Astrocyte (in vitro differentiated cells and primary cell): ENCODE data around the gene FAM241B. TPM values are rescaled to one million over a fixed set of nuclear protein-coding genes. Genes with fewer than 3 reads are reported as not detected.

ENCODE experiments used
- DNase-seq: peaks from one replicate; pipeline ENCODE4 v3.0.0-alpha.2; 2010; ENCODE audit warnings: low read depth
- FAIRE-seq: peaks from 2 replicates; lab custom pipeline; 2011; peaks lifted over from hg19 to GRCh38; lab: Jason Lieb, UNC
- H2AFZ ChIP-seq: 2 replicates; pipeline ENCODE4 v1.6.0; 2012; ENCODE audit warnings: low read depth, low read length, inconsistent platforms
- H3K27ac ChIP-seq: 2 replicates; pipeline ENCODE4 v1.5.1; 2011; ENCODE audit warnings: low read depth, low read length, inconsistent platforms
- H3K27me3 ChIP-seq: 2 replicates; pipeline ENCODE4 v1.6.0; 2011; ENCODE audit warnings: low read length, inconsistent platforms; ENCODE audit not compliant: insufficient read depth
- H3K36me3 ChIP-seq: 2 replicates; pipeline ENCODE4 v1.5.1; 2011; ENCODE audit warnings: low read length, inconsistent platforms; ENCODE audit not compliant: insufficient read depth
- H3K4me1 ChIP-seq: 2 replicates; pipeline ENCODE4 v1.5.1; 2011; ENCODE audit warnings: low read length, inconsistent platforms; ENCODE audit not compliant: insufficient read depth
- H3K4me2 ChIP-seq: 2 replicates; pipeline ENCODE4 v1.6.0; 2012; ENCODE audit warnings: low read length, inconsistent platforms
- H3K4me3 ChIP-seq: 2 replicates; pipeline ENCODE4 v1.5.1; 2011; ENCODE audit warnings: low read depth, mild to moderate bottlenecking, low read length, inconsistent platforms; ENCODE audit not compliant: insufficient read depth
- H3K79me2 ChIP-seq: 2 replicates; pipeline ENCODE4 v1.6.0; 2012; ENCODE audit warnings: mild to moderate bottlenecking, low read length, inconsistent platforms; ENCODE audit not compliant: insufficient read depth
- H3K9ac ChIP-seq: 2 replicates; pipeline ENCODE4 v1.6.0; 2012; ENCODE audit warnings: mild to moderate bottlenecking, low read length, inconsistent platforms
- H3K9me3 ChIP-seq: 2 replicates; pipeline ENCODE4 v1.5.1; 2012; ENCODE audit warnings: low read depth, mild to moderate bottlenecking, low read length, inconsistent platforms; ENCODE audit not compliant: insufficient read depth
- H4K20me1 ChIP-seq: 2 replicates; pipeline ENCODE4 v1.6.0; 2012; ENCODE audit warnings: low read length, inconsistent platforms; ENCODE audit not compliant: insufficient read depth
- H3K27ac Mint-ChIP-seq: one replicate; pipeline ENCODE4 v1.8.0; 2021; ENCODE audit warnings: mild to moderate bottlenecking, mixed read lengths; ENCODE audit not compliant: unreplicated experiment
- H3K27me3 Mint-ChIP-seq: one replicate; pipeline ENCODE4 v1.8.0; 2021; ENCODE audit warnings: low read depth, mixed read lengths; ENCODE audit not compliant: unreplicated experiment
- H3K36me3 Mint-ChIP-seq: one replicate; pipeline ENCODE4 v1.8.0; 2021; ENCODE audit warnings: low read depth, mixed read lengths; ENCODE audit not compliant: unreplicated experiment
- H3K4me1 Mint-ChIP-seq: one replicate; pipeline ENCODE4 v1.8.0; 2021; ENCODE audit warnings: low read depth, mixed read lengths; ENCODE audit not compliant: unreplicated experiment
- H3K4me3 Mint-ChIP-seq: one replicate; pipeline ENCODE4 v1.8.0; 2021; ENCODE audit warnings: mild to moderate bottlenecking, moderate library complexity, mixed read lengths; ENCODE audit not compliant: unreplicated experiment
- H3K9me3 Mint-ChIP-seq: one replicate; pipeline ENCODE4 v1.8.0; 2021; ENCODE audit warnings: mild to moderate bottlenecking, mixed read lengths; ENCODE audit not compliant: unreplicated experiment
- CTCF ChIP-seq: IDR thresholded peaks from 2 replicates; pipeline ENCODE4 v1.5.1; 2011; ENCODE audit warnings: low read depth, mild to moderate bottlenecking, inconsistent platforms, low read length, moderate library complexity; ENCODE audit not compliant: insufficient read depth
- EZH2 ChIP-seq: IDR thresholded peaks from 2 replicates; pipeline ENCODE4 v1.6.1; 2012; ENCODE audit warnings: mild to moderate bottlenecking, low read length, inconsistent platforms; ENCODE audit not compliant: insufficient read depth
- total RNA-seq: library from RNA; stranded (reverse); gene quantifications from 2 replicates; pipeline ENCODE4 v1.2.1, GENCODE V29; 2021

The FAM241B gene
- total RNA-seq, 1 donor from 2014 or later, result 4.4 TPM

- Mint-ChIP-seq H3K36me3 (no peaks in the 10 kb centered on the region), H3K4me3 (no peak overlapping the region), H3K27me3 (peaks cover 51% of the 10 kb centered on the region), H3K4me1 (no peaks in the 10 kb centered on the region), H3K27ac (no peak overlapping the region), H3K9me3 (no peaks in the 10 kb centered on the region)
- Histone ChIP-seq H3K4me3 (no peak overlapping the region), H3K79me2 (no peaks in the 10 kb centered on the region), H3K9ac (no peak overlapping the region), H3K4me2 (no peak overlapping the region), H3K27ac (no peak overlapping the region), H3K9me3 (no peaks in the 10 kb centered on the region), H3K4me1 (no peaks in the 10 kb centered on the region), H3K36me3 (no peaks in the 10 kb centered on the region), H3K27me3 (peaks cover 21% of the 10 kb centered on the region), H2AFZ (peak overlapping the region; percentile 10), H4K20me1 (no peaks in the 10 kb centered on the region)
- DNase-seq (no peak), FAIRE-seq (no peak)
- TF ChIP-seq CTCF (no peak), EZH2 (no peak)
Measured at GRCh38 chr10:69647126-69647525, 17.1 kb downstream of the FAM241B start.

- no peak overlapping the region for H3K4me3 Mint-ChIP-seq
- no peaks in the 10 kb centered on the region for H3K79me2 ChIP-seq
- H3K9ac ChIP-seq, result no peak overlapping the region
- H3K4me1 Mint-ChIP-seq, result no peaks in the 10 kb centered on the region
- H3K36me3 Mint-ChIP-seq, result no peaks in the 10 kb centered on the region
- FAIRE-seq (no peak), DNase-seq (no peak)
- no peak overlapping the region for H3K27ac ChIP-seq
- H3K9me3 Mint-ChIP-seq, result no peaks in the 10 kb centered on the region
- no peak overlapping the region for H3K27ac Mint-ChIP-seq
- peaks cover 15% of the 10 kb centered on the region for H3K27me3 ChIP-seq
- H3K4me3 ChIP-seq, result no peak overlapping the region
- no peaks in the 10 kb centered on the region for H3K36me3 ChIP-seq
- no peaks in the 10 kb centered on the region for H3K4me1 ChIP-seq
- H3K9me3 ChIP-seq, result no peaks in the 10 kb centered on the region
- H4K20me1 ChIP-seq, result no peaks in the 10 kb centered on the region
- TF ChIP-seq CTCF, result no peak
- TF ChIP-seq EZH2, result no peak
- no peak overlapping the region for H2AFZ ChIP-seq
- peaks cover 52% of the 10 kb centered on the region for H3K27me3 Mint-ChIP-seq
- no peak overlapping the region for H3K4me2 ChIP-seq
Measured at GRCh38 chr10:69647819-69648218, 17.8 kb downstream of the FAM241B start.

- no peaks in the 10 kb centered on the region for H3K4me1 Mint-ChIP-seq
- no peaks in the 10 kb centered on the region for H3K4me1 ChIP-seq
- no peaks in the 10 kb centered on the region for H3K36me3 ChIP-seq
- H3K4me3 Mint-ChIP-seq, result no peak overlapping the region
- no peak overlapping the region for H3K4me2 ChIP-seq
- H3K27ac Mint-ChIP-seq, result no peak overlapping the region
- DNase-seq (no peak), FAIRE-seq (no peak)
- H3K9ac ChIP-seq, result no peak overlapping the region
- no peaks in the 10 kb centered on the region for H4K20me1 ChIP-seq
- no peak overlapping the region for H3K27ac ChIP-seq
- peaks cover 8% of the 10 kb centered on the region for H3K27me3 ChIP-seq
- H3K27me3 Mint-ChIP-seq, result peaks cover 55% of the 10 kb centered on the region
- H3K9me3 Mint-ChIP-seq, result no peaks in the 10 kb centered on the region
- no peaks in the 10 kb centered on the region for H3K79me2 ChIP-seq
- no peak overlapping the region for H3K4me3 ChIP-seq
- TF ChIP-seq CTCF, result no peak
- no peak for TF ChIP-seq EZH2
- peaks cover 4% of the 10 kb centered on the region for H3K9me3 ChIP-seq
- no peaks in the 10 kb centered on the region for H3K36me3 Mint-ChIP-seq
- no peak overlapping the region for H2AFZ ChIP-seq
Measured at GRCh38 chr10:69648461-69648860, 18.4 kb downstream of the FAM241B start.
